Esophagus squamous epithelium (tissue), 4 donors: Measurements from ENCODE around the gene AMPD2.

Source experiments
- CTCF ChIP-seq, 6 experiments: fragments of 450-650 bp in 4 of 6; fragments of 200-600 bp in 2 of 6; sonication (generic) in 2 of 6; IDR thresholded peaks; one replicate each; pipeline ENCODE4 v1.5.1; 2016 to 2019; ENCODE audit warnings: antibody characterized with exemption in 6 of 6, mild to moderate bottlenecking in 4 of 6, moderate library complexity in 4 of 6
- POLR2A ChIP-seq, 4 donors: fragments of 450-650 bp; IDR thresholded peaks; one replicate each; pipeline ENCODE4 v1.6.1; 2017; ENCODE audit warnings: antibody characterized with exemption in 4 of 4, mild to moderate bottlenecking in 4 of 4, moderate library complexity in 3 of 4

DNA sequence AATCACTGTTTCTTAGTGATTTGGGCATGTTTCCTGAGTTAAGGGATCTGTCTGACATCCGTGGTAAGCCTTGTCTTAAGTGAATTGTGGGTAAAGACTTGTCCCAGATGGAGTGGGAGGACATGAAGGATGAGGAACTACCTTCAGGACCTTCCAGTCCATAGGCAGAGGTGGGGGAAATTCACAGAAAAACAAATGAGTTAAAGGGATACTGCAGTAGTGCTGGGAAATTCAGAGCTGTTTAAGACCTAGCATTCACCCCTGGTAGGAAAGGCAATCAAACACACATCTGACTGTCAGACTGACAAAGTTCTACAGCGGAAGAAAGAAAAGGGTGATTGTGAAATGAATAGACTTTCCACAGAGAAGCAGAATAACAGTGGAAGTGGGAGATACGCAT, 3.2 kb upstream of the AMPD2 start:
- TF ChIP-seq CTCF (IDR thresholded peaks at IDR 0.05), result no peak
- TF ChIP-seq POLR2A (IDR thresholded peaks at IDR 0.05), result no peak
